GM21526 (cell line): Measurements from ENCODE around the gene CAPN11.
"Not testable (repeated sequence)": the region's sequence is repeated elsewhere in the genome, so short reads cannot be mapped to it uniquely, and the experiment has no call there.

Experiments
- ATAC-seq: cut with Tn5 transposase; IDR thresholded peaks from one replicate; pipeline ENCODE4 v1.9.1; 2021; ENCODE audit warnings: moderate library complexity; ENCODE audit not compliant: unreplicated experiment, low FRiP score

CAPN11 gene

DNA sequence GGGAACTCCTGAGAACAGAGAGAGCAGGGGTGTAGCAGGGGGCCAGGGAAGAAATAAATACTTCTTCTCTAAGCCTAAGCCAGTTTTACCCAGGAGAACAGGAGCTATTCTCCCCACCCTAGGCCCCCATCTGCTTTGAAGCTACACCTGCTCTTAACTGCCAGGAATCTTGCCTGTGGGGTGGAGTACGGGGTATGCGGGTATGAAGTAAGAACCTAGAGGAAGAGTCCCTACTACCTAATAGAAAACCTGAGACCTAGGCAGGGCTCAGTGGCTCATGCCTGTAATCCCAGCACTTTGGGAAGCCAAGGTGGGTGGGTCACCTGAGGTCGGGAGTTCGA lies 66.3 kb downstream of the CAPN11 start:
- ATAC-seq: no peak

GRCh38 chr6:44225579-44226325 lies 67.1 kb downstream of the CAPN11 start:
- no peak for ATAC-seq

GRCh38 chr6:44226368-44227147 lies 67.9 kb downstream of the CAPN11 start:
- no peak for ATAC-seq

GRCh38 chr6:44227148-44227793 lies 68.7 kb downstream of the CAPN11 start:
- no peak for ATAC-seq

- no peak for ATAC-seq
Observed at GRCh38 chr6:44228031-44228430, 69.4 kb downstream of the CAPN11 start.

GRCh38 chr6:44228433-44228832 lies 69.8 kb downstream of the CAPN11 start:
- no peak for ATAC-seq

DNA sequence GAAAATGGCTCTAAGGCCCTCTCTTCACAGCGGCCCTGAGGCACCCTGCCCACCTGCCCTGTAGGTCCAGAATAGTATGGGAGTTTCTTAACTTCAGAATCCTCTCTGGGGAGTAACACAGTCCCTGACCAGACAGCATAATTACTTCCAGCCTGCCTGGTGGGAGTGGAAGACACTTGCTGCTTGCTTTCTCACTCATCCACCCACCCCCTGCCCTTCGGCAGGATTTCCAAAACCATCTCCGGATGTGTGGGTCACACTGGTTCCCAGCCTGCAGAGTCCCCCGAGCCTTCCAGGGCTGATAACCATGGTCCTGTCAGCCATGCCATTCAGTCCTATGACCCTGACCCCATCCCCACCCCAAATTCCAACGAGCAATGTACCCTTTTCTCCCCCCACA lies 70.2 kb downstream of the CAPN11 start:
- ATAC-seq: no peak

DNA sequence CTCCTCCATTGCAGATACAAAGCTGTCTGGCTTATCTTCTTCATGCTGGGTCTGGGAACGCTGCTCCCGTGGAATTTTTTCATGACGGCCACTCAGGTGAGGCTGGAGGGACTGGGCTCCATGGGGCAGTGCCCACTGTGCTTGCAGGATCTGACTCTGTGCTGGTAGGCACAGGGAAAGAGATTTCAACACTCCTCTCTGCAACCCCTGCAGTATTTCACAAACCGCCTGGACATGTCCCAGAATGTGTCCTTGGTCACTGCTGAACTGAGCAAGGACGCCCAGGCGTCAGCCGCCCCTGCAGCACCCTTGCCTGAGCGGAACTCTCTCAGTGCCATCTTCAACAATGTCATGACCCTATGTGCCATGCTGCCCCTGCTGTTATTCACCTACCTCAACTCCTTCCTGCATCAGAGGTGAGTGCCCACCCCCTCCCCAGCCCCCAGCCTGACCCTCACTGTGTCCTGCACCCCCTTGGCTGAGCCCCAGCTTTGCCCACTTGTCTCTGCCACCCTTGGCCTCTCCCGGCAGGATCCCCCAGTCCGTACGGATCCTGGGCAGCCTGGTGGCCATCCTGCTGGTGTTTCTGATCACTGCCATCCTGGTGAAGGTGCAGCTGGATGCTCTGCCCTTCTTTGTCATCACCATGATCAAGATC lies 70.9 kb downstream of the CAPN11 start:
- ATAC-seq: no peak

DNA sequence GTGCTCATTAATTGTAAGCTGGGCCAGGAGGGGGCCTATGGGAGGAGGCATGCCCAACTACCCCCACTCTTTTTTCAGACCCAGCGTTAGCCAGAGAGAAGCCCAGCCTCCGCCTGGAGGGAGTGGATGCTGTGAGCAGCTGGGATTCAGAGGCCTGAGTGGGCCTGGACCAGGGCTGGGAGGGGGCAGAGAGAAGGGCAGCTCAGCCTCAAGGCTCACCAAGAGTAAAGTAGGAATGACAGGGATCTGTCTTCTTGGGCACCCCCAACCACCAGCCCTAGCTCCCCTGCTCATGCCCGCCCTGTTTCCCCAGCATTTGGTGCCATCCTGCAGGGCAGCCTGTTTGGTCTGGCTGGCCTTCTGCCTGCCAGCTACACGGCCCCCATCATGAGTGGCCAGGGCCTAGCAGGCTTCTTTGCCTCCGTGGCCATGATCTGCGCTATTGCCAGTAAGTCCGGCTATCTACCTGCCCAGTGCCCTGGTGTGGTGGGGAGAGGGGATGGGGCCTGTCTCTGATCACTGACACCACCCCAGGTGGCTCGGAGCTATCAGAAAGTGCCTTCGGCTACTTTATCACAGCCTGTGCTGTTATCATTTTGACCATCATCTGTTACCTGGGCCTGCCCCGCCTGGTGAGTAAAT lies 71.5 kb downstream of the CAPN11 start:
- no peak for ATAC-seq

GRCh38 chr6:44231426-44231825 lies 72.8 kb downstream of the CAPN11 start:
- not testable (repeated sequence) for ATAC-seq

DNA sequence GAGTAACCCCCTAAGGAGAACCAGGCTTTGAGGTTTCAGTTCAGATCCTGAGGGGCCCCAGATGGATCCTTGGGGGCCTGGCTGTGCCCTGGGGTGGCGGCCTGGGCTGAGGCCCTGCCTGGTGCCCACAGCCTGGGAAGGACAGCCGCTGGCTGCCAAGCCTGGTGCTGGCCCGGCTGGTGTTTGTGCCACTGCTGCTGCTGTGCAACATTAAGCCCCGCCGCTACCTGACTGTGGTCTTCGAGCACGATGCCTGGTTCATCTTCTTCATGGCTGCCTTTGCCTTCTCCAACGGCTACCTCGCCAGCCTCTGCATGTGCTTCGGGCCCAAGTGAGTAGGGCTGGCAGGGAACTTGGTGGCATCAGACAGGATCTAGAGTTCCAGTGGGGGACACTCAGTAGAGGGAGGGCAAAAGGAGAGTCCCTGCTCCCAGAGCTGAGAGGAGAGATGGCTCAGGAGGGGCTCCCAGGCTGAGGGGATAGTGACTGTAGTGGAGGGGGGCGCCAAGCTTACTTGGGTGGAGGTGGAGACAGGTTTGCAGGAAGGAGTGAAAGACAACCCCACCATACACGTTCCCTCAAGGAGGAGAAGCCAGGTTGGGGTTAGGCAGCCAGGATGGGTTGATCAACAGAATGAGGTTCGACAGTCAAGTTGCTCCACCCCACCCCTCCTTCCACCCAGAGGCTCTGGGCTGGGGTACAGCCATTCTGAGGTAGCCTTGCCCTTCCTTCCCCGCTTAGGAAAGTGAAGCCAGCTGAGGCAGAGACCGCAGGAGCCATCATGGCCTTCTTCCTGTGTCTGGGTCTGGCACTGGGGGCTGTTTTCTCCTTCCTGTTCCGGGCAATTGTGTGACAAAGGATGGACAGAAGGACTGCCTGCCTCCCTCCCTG lies 74.3 kb downstream of the CAPN11 start:
- ATAC-seq: no peak

- no peak for ATAC-seq
Observed at GRCh38 chr6:44233567-44234100, 75.0 kb downstream of the CAPN11 start.
